AG09319 (cell line): ENCODE results near the gene RABAC1.

Source experiments
- DNase-seq: peaks from one replicate; pipeline ENCODE4 v3.0.0-alpha.2; 2010; ENCODE audit warnings: low read depth; ENCODE audit errors: extremely low read depth
- TF ChIP-seq, protein P1 (sequence below): IDR thresholded peaks from 2 replicates; pipeline ENCODE4 v1.5.1; 2011; ENCODE audit warnings: low read depth, mild to moderate bottlenecking, inconsistent platforms, low read length, moderate library complexity

Gene RABAC1

DNA sequence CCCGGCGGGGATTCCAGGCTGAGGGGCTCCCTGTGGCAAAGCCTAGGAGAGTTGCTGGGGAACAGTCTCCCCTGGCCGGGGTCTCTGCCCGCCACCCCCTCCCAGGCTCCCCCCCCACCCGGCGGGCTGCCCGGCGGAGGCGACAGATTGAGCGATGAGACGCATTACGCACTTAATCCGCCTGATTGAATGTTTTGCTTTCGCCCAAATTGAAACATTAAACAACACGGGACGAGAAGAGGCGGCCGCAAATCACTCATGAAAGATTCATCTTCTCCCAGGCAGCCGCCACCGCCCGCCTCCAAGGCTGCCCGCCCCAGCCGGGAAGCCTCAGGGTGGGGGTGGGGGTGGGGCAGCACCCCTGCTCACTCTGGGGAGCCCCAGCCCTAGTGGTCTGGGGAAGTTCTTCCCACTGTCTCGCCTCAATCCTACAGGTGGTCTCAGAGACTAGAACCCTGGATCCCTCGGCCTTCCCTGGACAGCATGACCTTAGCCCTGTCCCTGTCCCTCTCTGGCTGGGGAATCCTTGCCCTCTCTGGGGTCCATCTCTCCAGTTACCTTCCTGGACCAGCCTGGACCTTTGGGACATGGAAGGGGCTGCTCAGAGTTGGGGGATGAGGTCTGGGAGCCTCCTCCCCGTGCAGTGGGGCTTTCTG, 23.2 kb downstream of the RABAC1 start:
- TF ChIP-seq, protein P1, sequence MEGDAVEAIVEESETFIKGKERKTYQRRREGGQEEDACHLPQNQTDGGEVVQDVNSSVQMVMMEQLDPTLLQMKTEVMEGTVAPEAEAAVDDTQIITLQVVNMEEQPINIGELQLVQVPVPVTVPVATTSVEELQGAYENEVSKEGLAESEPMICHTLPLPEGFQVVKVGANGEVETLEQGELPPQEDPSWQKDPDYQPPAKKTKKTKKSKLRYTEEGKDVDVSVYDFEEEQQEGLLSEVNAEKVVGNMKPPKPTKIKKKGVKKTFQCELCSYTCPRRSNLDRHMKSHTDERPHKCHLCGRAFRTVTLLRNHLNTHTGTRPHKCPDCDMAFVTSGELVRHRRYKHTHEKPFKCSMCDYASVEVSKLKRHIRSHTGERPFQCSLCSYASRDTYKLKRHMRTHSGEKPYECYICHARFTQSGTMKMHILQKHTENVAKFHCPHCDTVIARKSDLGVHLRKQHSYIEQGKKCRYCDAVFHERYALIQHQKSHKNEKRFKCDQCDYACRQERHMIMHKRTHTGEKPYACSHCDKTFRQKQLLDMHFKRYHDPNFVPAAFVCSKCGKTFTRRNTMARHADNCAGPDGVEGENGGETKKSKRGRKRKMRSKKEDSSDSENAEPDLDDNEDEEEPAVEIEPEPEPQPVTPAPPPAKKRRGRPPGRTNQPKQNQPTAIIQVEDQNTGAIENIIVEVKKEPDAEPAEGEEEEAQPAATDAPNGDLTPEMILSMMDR = no peak
- DNase-seq = no peak

DNA sequence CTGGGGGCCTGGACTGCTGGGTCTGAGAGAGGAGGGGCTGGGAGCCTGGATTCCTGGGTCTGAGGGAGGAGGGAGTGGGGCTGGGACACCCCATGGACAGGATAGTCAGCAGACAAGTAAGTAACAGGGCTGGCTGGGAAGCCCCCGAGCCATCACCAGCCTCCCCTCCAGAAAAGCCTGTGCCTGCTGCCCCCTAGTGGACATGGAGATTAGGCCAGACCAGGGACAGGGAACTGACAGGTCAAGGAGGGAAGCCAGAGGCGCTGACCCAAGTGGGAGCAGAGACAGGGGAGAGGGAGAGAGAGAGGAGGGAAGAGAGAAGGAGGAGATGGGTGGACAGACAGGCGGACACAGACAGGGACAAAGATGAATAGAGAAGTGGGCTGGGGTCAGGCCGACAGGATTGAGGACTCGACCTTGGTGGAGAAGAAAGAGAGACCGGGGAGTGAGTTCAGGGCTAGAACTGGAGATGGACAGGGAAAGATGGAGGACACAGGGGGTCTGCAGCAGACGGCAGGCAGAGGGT, 24.2 kb downstream of the RABAC1 start:
- DNase-seq = no peak
- TF ChIP-seq, protein P1 = peak; percentile 91

DNA sequence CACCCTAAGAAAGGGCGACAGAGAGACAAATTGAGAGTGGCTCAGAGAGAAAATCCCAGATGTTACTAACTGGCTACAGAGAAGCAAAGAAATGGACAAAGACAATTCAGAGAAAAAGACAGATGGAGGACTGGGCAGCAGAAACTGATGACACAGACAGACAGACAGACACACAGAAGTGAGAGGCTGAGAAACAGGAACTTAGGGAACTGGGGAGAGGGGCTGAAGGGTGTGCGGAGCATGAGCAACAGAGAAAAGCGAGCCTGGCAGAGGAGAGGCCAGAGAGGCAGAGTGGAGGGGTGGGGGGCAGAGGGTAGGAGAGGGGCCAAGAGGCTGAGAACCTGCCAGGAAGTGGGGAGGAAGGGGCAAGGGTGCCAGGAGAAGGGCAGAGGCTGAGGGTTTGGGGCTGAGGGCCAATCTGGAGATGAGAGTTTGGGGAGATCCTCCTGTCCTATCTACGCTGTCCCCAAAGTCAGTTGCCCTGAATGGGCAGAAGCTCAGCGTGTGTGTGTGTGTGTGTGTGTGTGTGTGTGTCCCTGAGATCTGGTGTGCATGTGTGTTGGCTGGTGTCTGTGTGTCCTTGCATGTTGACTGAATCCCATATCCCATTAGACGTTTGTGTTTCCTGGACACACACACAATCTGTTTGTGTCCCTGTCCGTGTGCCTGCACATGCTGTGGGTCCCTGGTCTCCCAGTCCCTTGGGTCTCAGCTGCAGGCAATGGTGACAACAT, 25.3 kb downstream of the RABAC1 start:
- TF ChIP-seq, protein P1 = no peak
- no peak for DNase-seq

DNA sequence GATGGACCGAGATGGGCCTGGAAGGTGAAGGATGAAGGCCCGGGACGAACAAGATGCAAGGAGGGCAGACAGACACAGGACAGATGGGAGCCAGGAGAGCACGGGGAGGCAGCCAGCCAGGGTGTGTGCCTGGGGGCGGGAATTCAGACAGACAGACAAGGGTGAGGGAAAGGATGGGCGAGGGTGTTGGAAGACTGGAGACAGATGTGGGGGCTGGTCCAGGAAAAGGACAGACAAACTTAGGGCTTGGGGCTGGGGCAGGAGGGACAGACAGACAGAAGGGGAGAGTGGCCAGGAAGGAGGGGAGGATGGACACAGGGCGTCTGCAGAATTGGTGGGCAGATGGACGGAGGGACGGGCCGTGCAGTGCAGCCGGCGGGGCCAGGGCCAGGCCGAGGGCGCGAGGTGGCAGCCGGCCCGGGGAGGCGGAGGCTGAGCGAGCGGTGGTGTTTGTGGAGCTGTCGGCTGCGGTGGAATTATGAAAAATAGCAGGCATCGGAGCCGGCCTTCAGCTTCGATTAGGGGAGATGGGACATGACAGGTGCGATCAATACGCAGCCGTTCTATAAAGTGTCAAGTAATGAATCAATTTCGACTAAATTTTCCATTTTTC, 26.3 kb downstream of the RABAC1 start:
- no peak for DNase-seq
- TF ChIP-seq, protein P1 = no peak

DNA sequence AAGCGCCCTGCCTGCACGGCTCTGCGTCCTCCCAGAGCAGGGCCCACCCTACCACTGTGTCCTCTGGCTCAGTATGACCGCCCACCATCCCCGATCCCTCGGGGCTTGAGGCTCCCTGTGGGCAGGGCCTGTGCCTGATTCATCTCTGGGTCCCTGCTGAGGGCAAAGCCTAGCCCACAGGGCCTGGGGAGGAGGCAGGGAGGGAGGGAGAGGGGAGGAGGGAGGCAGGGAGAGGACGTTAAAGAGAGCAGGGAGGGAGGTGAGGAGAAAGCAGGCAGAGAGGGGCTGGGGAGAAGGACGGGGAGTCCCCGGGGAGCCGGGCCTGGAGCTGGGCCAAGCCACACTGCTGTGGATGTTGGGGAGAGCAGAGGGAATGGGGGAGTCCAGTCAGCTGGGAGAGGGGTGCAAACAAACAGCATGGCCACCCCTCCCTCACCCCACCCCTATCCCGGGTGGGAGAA, 26.8 kb downstream of the RABAC1 start:
- DNase-seq = no peak

DNA sequence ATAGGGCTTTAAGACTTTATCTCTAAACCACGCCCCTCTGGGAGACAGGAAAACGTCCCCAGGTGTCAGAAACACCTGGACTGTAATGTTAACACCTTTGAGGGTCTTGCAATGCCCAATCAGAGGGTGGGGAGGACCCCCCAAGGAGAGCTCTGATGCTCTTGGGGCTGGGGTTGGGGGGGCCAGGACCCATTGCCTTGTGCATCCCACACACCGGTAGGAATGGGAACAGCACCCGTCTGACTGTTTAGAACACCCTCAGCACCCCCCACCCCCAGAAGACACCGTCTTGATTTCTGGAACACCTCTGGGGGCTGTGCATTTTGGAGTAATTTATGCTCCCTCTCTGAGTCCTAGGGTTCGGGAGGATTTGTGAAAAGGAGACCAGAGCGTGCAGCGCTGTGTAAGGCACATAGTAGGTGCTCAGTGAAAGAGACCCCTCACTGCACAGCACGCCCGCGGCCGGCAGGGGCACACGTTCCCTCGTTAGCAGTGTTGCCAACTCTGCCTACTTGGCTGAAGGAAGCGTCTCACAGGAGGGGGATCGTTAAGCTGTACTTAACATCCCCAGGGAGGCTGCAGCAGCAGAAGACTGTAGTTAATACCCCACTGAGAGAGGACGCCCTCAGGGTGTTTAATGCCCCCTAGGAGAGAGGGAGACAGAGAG, 28.1 kb downstream of the RABAC1 start:
- DNase-seq = no peak
- TF ChIP-seq, protein P1 = peak; percentile 35

More for the DNA sequence above, 26.8 kb downstream of the RABAC1 start:
- TF ChIP-seq, protein P1 = no peak
